IPS-18c (cell line): ENCODE results near the gene JAK2.
"Not testable (repeated sequence)": the region's sequence is repeated elsewhere in the genome, so short reads cannot be mapped to it uniquely, and the experiment has no call there.

Source experiments
- H3K4me3 ChIP-seq: 2 replicates; pipeline ENCODE4 v1.7.0; 2013; ENCODE audit warnings: low read depth, mild to moderate bottlenecking, low read length, moderate library complexity; ENCODE audit not compliant: insufficient read depth
- H3K9me3 ChIP-seq: one replicate; pipeline ENCODE4 v1.6.1; 2013; ENCODE audit warnings: mild to moderate bottlenecking, low read length, moderate library complexity; ENCODE audit not compliant: control insufficient read depth, insufficient read depth

JAK2 gene

GRCh38 chr9:5095795-5096194 is 110.7 kb downstream of the JAK2 start:
- Histone ChIP-seq H3K9me3 (peaks cover 2% of the 10 kb centered on the region), H3K4me3 (no peak overlapping the region)

GRCh38 chr9:5099466-5099865 is 114.4 kb downstream of the JAK2 start:
- Histone ChIP-seq H3K9me3 (peaks cover 6% of the 10 kb centered on the region), H3K4me3 (no peak overlapping the region)

- H3K9me3 ChIP-seq, H3K4me3 ChIP-seq: not testable (repeated sequence)
Measured at GRCh38 chr9:5101127-5101526, 116.1 kb downstream of the JAK2 start.

- not testable (repeated sequence) for H3K9me3 ChIP-seq, H3K4me3 ChIP-seq
Measured at GRCh38 chr9:5106517-5106916, 121.4 kb downstream of the JAK2 start.

GRCh38 chr9:5110867-5111681 is 126.0 kb downstream of the JAK2 start:
- Histone ChIP-seq H3K4me3 (no peak overlapping the region), H3K9me3 (no peaks in the 10 kb centered on the region)

- Histone ChIP-seq H3K4me3 (no peak overlapping the region), H3K9me3 (no peaks in the 10 kb centered on the region)
Measured at GRCh38 chr9:5111696-5112095, 126.6 kb downstream of the JAK2 start.

- no peaks in the 10 kb centered on the region for H3K9me3 ChIP-seq
- no peak overlapping the region for H3K4me3 ChIP-seq
Measured at GRCh38 chr9:5112109-5112592, 127.1 kb downstream of the JAK2 start.

- Histone ChIP-seq H3K9me3 (no peaks in the 10 kb centered on the region), H3K4me3 (no peak overlapping the region)
Measured at GRCh38 chr9:5112646-5113045, 127.6 kb downstream of the JAK2 start.

- no peak overlapping the region for H3K4me3 ChIP-seq
Measured at GRCh38 chr9:5113523-5113922, 128.5 kb downstream of the JAK2 start.

GRCh38 chr9:5113994-5114748 is 129.1 kb downstream of the JAK2 start:
- H3K9me3 ChIP-seq: no peaks in the 10 kb centered on the region
- no peak overlapping the region for H3K4me3 ChIP-seq

More at GRCh38 chr9:5113523-5113922, 128.5 kb downstream of the JAK2 start:
- no peaks in the 10 kb centered on the region for H3K9me3 ChIP-seq

GRCh38 chr9:5122116-5122515 is 137.0 kb downstream of the JAK2 start:
- Histone ChIP-seq H3K9me3 (no peaks in the 10 kb centered on the region), H3K4me3 (no peak overlapping the region)

GRCh38 chr9:5122516-5122915 is 137.4 kb downstream of the JAK2 start:
- no peak overlapping the region for H3K4me3 ChIP-seq

GRCh38 chr9:5140151-5140550 is 155.1 kb downstream of the JAK2 start:
- no peaks in the 10 kb centered on the region for H3K9me3 ChIP-seq
- no peak overlapping the region for H3K4me3 ChIP-seq

More at GRCh38 chr9:5122516-5122915, 137.4 kb downstream of the JAK2 start:
- no peaks in the 10 kb centered on the region for H3K9me3 ChIP-seq

GRCh38 chr9:5144217-5144616 is 159.1 kb downstream of the JAK2 start:
- no peak overlapping the region for H3K4me3 ChIP-seq
- no peaks in the 10 kb centered on the region for H3K9me3 ChIP-seq

- Histone ChIP-seq H3K9me3 (no peaks in the 10 kb centered on the region), H3K4me3 (no peak overlapping the region)
Measured at GRCh38 chr9:5146241-5146640, 161.2 kb downstream of the JAK2 start.
